AG04449 (cell line): ENCODE measurements around the gene TAB3.

Source experiments
- CTCF ChIA-PET: fragments of 350-600 bp; formaldehyde crosslinking; extraction: SDS; loops from one replicate; lab custom pipeline; 2021; ENCODE audit warnings: antibody characterized with exemption; lab: Yijun Ruan, JAX
- POLR2A ChIA-PET: fragments of 400-600, 350-600 bp; formaldehyde crosslinking; extraction: SDS; loops from one replicate; lab custom pipeline; 2020; ENCODE audit warnings: antibody characterized with exemption, inconsistent platforms; lab: Yijun Ruan, JAX
- DNase-seq: peaks from one replicate; pipeline ENCODE4 v3.0.0-alpha.2; 2010; ENCODE audit warnings: low read depth, low spot score
- H3K4me3 ChIP-seq: 2 replicates; pipeline ENCODE4 v1.5.1; 2011; ENCODE audit warnings: low read depth, mild to moderate bottlenecking, control low read depth, low read length
- TF ChIP-seq, protein P1 (sequence below): IDR thresholded peaks from one replicate; pipeline ENCODE4 v1.5.1; 2011; ENCODE audit warnings: mild to moderate bottlenecking, moderate library complexity, low read length, control low read depth, inconsistent platforms; ENCODE audit not compliant: insufficient read depth; ENCODE audit errors: missing control alignments

Gene TAB3

DNA sequence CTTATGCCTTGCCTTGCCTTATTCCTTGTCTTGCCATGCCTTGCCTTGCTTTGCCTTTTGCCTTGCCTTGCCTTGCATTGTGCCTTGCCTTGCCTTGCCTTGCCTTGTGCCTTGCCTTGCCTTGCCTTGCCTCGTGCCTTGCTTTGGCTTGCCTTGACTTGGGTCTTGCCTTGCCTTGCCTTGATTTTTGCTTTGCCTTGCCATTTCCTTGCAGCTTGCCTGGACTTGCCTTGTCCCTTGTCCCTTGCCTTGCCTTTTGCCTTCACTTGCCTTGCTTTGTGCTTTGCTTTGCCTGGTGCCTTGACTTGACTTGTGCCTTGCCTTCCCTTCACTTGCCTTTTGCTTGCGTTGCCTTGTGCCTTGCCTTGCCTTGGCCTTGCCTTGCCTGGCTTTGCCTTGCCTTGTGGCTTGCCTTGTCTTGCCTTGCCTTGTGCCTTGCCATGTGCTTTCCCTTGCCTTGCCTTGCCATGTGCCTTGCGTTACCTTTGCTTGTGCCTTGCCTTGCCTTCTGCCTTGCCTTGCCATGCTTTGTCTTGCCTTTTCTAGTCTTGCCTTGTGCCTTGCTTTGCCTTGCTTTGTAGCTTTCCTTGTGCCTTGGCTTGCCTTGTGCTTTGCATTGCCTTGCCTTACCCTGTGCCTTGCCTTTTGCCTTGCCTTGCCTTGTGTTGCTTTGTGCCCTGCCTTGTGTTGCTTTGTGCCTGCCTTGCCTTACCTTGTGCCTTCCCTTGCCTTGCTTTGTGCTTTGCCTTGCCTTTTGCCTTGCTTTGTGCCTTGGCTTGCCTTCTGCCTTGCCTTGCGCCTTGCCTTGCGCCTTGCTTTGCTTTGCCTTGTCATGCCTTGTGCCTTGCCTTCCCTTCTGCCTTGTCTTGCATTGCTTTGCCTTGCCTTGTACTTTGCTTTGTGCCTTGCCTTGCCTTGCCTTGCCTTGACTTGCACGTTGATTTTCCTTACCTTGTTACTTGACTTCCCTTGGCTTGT lies 92.8 kb downstream of the TAB3 start:
- H3K4me3 ChIP-seq, result no peak overlapping the region
- CTCF ChIA-PET, result no interaction called here
- POLR2A ChIA-PET, result no interaction called here
- DNase-seq, result no peak
- TF ChIP-seq, protein P1, sequence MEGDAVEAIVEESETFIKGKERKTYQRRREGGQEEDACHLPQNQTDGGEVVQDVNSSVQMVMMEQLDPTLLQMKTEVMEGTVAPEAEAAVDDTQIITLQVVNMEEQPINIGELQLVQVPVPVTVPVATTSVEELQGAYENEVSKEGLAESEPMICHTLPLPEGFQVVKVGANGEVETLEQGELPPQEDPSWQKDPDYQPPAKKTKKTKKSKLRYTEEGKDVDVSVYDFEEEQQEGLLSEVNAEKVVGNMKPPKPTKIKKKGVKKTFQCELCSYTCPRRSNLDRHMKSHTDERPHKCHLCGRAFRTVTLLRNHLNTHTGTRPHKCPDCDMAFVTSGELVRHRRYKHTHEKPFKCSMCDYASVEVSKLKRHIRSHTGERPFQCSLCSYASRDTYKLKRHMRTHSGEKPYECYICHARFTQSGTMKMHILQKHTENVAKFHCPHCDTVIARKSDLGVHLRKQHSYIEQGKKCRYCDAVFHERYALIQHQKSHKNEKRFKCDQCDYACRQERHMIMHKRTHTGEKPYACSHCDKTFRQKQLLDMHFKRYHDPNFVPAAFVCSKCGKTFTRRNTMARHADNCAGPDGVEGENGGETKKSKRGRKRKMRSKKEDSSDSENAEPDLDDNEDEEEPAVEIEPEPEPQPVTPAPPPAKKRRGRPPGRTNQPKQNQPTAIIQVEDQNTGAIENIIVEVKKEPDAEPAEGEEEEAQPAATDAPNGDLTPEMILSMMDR, result no peak

DNA sequence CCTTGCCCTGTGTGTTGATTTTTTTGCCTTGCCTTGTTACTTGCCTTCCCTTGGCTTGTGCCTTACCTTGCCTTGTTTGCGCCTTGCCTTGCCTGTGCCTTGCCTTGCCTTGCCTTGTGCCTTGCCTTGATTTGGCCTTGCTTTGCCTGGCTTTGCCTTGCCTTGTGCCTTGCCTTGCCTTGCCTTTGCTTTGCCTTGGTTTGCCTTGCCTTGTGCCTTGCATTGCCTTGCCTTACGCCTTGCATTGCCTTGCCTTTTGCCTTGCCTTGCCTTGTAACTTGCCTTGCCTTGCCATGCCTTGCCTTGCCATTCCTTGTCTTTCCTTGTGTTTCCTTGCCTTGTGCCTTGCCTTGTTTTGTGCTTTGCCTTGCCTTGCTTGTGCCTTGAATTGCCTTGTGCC lies 94.6 kb downstream of the TAB3 start:
- POLR2A ChIA-PET, result no interaction called here
- DNase-seq, result no peak
- CTCF ChIA-PET, result no interaction called here
- no peak overlapping the region for H3K4me3 ChIP-seq
- TF ChIP-seq, protein P1, result no peak

DNA sequence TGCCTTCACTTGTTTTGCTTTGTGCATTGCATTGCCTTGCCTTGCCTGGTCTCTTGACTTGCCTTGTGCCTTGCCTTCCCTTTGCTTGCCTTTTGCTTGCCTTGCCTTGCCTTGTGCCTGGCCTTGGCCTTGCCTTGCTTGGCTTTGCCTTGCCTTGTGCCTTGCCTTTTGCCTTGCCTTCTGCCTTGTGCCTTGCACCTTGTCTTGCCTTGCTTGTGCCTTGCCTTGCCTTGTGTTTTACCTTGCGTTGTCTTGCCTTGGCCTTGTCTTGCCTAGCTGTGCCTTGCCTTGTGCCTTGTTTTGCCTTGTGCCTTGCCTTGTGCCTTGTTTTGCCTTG lies 95.3 kb downstream of the TAB3 start:
- no peak overlapping the region for H3K4me3 ChIP-seq
- no peak for DNase-seq
- ChIA-PET CTCF (no interaction called here), POLR2A (no interaction called here)
- TF ChIP-seq, protein P1, result no peak

DNA sequence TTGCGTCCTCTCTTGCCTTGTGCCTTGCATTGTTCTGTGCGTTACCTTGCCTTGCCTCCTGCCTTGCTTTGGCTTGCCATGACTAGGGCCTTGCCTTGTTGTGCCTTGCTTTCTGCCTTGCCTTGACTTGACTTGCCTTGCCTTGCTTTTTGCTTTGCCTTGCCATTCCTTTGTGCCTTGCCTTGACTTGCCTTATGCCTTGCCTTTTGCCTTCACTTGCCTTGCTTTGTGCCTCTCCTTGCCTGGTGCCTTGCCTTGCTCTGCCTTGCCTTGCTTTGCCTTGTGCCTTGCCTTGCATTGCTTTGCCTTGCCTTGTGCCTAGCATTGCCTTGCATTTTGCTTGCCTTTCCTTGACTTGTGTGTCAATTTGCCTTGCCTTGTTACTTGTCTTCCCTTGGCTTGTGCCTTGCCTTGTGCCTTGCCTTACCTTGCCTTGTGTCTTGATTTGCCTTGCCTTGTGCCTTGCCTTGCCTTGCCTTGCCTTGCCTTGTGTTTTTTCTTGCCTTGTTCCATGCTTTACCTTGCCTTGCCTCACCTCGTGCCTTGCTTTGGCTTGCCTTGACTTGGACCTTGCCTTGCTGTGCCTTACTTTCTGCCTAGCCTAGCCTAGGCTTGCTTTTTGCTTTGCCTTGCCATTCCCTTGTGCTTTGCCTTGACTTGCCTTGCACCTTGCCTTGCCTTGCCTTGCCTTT lies 95.8 kb downstream of the TAB3 start:
- TF ChIP-seq, protein P1, result no peak
- ChIA-PET POLR2A (no interaction called here), CTCF (no interaction called here)
- DNase-seq, result no peak
- no peak overlapping the region for H3K4me3 ChIP-seq

DNA sequence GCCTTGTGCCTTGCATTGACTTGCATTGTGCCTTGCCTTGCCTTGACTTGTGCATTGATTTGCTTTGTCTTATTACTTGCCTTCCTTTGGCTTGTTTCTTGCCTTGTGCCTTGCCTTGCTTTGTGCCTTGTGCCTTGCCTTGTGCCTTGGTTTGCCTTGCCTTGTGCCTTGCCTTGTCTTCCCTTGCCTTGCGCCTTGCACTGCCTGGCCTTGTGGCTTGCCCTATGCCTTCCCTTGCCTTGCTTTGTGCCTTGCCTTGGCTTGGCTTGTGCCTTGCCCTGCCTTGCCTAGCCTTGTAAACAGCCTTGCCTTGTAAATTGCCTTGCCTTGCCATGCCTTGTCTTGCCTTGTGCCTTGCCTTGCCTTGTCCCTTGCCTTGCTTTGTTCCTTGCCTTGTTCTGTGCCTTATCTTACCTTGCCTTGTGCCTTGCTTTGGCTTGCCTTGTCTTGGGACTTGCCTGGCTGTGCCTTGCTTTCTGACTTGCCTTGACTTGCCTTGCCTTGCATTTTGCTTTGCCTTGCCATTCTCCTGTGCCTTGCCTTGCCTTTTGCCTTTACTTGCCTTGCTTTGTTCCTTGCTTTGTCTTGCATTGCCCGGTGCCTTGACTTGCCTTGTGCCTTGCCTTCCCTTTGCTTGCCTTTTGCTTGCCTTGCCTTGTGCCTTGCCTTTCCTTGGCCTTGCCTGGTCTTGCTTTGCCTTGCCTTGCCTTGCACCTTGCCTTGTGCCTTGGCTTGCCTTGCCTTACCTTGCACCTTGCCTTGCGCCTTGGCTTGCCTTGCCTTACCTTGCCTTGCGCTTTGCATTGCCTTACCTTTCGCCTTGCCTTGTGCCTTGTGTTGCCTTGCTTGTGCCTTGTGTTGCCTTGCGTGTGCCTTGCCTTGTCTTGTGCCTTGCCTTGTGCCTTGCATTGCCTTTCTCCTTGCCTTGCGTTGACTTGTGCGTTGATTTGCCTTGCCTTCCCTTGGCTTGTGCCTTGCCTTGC lies 97.5 kb downstream of the TAB3 start:
- TF ChIP-seq, protein P1, result no peak
- no peak overlapping the region for H3K4me3 ChIP-seq
- DNase-seq, result no peak
- ChIA-PET POLR2A (no interaction called here), CTCF (no interaction called here)
